IPS-18c (cell line): Measurements from ENCODE around the gene ZNF618.
"Not testable (repeated sequence)": the region's sequence is repeated elsewhere in the genome, so short reads cannot be mapped to it uniquely, and the experiment has no call there.

Source experiments
- H3K4me3 ChIP-seq: 2 replicates; pipeline ENCODE4 v1.7.0; 2013; ENCODE audit warnings: low read depth, mild to moderate bottlenecking, low read length, moderate library complexity; ENCODE audit not compliant: insufficient read depth
- H3K9me3 ChIP-seq: one replicate; pipeline ENCODE4 v1.6.1; 2013; ENCODE audit warnings: mild to moderate bottlenecking, low read length, moderate library complexity; ENCODE audit not compliant: control insufficient read depth, insufficient read depth

The ZNF618 gene

DNA sequence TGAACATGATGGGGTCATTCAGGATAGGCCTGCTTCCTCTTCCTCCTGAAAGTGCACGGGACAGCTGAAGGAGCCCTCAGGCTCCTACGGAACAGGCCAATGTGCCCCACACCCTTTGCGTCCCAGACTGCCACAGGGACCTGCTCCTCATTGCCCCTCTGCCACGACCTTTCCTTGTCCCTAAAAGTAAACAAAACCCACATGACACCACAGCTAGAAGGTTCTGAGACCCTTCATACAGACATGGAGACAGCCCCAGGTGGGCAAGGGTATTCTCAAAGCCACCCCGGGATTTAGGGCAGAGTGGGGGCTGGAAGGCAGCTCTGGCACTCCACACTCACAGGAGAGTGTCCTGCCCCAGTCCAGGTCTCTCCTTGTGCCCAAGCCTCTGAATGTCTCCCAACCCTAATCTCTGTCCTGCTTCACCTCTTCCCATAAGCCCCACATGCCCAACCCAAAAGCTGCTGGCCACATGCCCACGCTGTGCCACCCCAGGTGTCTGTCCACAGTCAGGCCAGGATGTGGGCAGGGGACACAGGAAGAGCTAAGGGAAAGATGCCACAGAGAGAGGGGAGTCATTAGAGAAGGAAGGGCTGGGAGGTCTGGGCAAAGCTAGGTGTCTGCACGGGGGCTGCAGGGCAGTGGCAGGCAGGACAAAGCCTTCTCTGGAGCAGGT, 201.2 kb downstream of the ZNF618 start:
- Histone ChIP-seq H3K4me3 (no peak overlapping the region), H3K9me3 (no peaks in the 10 kb centered on the region)

GRCh38 chr9:114078021-114078780, 202.1 kb downstream of the ZNF618 start, which contains the start of gene AMBP:
Gene AMBP (minus strand): TSS chr9:114078300. CDS start chr9:114078209, 91 bp downstream.
- H3K9me3 ChIP-seq: no peaks in the 10 kb centered on the region
- no peak within 1 kb of the TSS; the same call in 1 of the 2 replicates for H3K4me3 ChIP-seq

DNA sequence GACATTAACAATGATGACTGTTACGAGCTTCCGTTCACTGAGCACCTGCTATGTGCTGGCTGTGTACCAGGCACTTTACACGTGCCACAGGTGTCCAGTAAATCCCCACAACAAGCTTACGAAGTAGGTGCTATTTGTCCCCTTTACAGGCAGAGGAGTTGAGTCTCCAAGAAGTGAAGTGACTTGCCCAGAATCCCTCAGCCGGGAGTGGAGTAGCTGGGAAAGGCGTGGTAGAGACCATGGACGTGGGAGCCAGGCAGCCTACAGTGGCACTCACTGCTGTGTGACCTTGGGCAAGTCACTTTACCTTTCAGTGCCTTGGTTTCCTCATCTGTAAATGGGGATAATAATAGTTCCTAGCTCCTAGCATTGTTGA, 202.7 kb downstream of the ZNF618 start:
- Histone ChIP-seq H3K4me3 (no peak overlapping the region), H3K9me3 (no peaks in the 10 kb centered on the region)

DNA sequence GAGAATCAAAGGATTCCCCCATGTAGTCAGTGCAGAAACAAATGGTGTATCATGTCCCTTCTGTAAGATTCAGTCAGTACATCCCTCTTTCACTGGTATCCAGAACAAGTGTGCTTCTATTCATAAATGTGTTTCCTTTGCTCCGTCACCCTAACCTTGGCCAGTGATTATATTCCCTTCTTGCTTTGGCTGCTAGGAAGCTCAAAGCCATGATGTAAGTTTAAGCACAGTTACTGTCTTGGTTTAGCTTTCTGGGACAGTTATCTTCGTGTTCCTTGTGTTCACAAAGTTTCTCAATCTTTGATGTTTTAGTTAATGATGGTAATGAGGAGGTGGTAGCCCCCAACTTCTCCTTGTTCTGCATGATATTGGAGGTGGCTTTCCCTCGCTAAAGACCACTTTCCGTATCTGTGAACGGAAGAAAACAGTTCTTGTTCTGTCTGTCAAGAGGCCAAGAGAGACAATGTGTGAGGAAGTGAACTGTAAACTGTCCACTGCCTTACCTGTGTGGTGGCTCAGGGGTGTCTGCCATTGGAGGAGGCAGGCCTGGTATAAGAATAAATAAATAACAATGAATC, 204.2 kb downstream of the ZNF618 start:
- Histone ChIP-seq H3K4me3 (no peak overlapping the region), H3K9me3 (no peaks in the 10 kb centered on the region)

DNA sequence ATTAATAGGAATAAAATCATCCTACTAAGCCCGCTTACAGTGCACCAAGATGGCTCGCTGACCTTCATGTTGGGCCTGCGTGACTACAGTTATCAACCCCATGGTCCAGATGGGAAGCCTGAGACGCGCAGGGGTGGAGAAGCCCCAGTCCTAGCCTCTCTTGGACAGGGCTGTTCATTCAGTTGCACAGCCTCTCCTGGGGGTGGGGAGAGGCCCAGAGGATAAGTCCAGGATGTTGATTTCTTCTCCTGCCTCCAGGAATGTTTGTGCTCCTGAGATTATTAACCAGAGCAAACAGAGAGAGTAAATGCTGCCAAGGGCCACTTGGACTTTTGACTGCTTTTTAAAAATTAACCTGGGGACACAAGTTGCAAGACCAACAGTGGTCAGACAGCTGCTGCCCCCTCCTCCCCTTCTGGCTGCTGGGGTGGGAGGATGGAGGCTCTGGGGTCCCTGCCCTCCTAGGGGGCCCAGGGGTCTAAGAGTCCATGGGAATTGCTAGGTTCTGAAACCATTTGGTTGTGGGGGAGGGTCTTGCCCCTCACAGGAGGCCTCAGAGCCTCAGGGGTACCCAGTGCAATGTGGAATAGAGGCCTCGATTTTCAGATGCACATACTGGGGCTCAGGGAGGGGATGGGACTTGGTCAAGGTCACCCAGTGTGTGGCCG, 204.8 kb downstream of the ZNF618 start:
- no peaks in the 10 kb centered on the region for H3K9me3 ChIP-seq
- H3K4me3 ChIP-seq: no peak overlapping the region

DNA sequence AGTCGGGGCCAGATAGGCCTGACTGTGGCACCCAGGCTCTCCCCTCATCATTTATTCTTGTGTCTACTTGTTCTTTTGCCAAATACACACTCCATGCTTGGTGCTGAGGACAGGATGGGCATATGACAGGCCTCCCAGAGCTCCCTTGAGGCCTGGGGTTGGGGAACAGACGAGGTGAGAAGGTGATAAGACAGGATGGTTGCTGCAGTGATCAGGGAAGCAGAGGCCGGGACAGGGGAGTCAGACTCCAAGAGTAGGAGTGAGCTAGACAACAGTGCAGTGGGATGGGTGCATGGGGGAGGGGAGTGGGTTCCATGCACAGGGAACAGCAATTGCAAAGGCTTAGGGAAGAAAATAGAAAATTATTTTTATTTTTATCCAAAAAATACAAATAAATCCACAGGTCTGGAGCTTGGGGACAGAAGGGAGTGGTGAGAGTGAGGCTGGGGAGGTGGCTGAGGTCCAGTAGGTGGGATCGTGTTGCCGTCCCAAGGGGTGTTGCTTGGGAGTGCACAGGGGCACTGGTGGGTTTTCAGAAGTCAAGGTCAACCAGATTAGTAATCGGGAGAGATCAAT, 205.4 kb downstream of the ZNF618 start:
- Histone ChIP-seq H3K9me3 (no peaks in the 10 kb centered on the region), H3K4me3 (no peak overlapping the region)

DNA sequence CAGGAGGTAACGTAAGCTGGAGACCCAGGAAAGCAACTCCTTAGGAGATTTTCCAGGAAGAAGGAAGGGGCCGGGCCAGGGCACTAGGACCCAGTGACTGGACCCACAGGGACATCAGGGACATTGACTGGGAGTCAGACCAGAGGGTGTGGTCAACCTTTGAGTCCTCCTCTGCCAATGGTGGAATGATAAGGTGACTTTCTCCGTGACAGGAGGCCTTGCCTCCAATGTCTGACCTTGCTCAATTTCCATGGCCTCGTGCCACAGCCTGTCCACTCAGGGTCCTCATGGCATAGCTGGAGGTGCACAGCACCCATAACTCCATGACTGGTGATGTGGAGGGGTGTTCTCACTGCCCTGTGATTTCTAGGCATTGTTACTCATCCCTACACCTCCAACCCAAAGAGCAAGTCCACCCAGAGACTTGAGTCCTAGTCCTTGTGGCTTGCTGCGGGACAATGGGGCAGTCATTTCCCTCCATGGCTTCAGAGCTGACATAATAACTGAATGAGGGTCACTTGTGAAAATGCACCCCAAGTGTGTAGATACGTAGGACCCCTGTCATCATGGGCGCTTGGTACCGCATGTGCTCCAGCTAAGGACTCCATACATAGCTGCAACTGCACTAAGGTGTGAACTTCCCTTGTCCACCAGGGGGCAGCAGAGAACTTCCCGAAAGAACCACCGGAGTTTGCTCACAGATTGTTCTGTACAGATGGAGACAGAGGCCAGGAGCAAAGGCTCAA, 206.1 kb downstream of the ZNF618 start:
- H3K9me3 ChIP-seq: no peaks in the 10 kb centered on the region
- H3K4me3 ChIP-seq: no peak overlapping the region

DNA sequence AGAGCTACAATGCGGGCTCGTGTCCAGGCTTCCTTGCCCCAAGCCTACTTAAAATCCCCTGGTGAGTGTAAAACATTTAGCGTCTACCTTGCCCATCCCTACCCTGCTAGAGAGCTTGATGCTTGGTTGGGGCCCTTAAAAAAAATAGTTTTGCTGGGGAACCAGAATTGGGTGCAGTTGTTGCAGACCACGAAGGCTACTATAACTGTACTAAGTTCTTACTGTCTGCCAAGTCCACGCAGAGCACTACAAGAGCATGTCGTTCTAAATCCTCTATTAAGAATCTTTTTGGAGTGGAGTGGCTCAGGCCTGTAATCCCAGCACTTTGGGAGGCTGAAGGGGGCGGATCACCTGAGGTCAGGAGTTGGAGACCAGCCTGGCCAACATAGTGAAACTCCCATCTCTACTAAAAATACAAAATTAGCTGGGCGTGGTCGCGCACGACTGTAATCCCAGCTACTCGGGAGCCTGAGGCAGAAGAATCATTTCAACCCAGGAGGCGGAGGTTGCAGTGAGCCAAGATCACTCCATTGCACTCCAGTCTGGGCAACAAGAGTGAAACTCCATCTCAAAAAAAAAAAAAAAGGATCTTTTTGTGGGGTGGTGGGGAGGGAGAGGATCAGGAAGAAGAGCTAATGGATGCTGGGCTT, 206.8 kb downstream of the ZNF618 start:
- not testable (repeated sequence) for H3K4me3 ChIP-seq, H3K9me3 ChIP-seq

DNA sequence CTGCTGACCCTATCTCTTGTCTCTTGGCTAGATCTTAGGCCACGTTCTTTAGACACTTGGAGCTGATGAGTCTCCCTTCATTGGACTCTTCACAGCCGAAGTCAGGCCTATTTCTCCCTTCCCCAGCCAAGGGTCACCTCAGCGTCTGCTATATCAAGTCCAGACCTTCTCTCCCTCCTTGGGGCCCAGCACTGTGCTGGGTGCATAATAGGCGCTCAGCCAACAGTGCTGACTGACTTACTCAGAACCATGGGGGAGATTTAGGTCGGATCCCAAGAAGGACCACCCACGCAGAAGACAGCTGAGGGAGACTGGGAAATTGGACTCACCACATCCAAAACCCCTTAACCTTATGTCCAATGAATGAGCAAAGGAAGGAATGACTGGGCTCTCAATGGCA, 207.6 kb downstream of the ZNF618 start:
- Histone ChIP-seq H3K4me3 (no peak overlapping the region), H3K9me3 (no peaks in the 10 kb centered on the region)

GRCh38 chr9:114084282-114085073, 208.4 kb downstream of the ZNF618 start:
- no peak overlapping the region for H3K4me3 ChIP-seq
- H3K9me3 ChIP-seq: no peaks in the 10 kb centered on the region

- Histone ChIP-seq H3K4me3 (no peak overlapping the region), H3K9me3 (no peaks in the 10 kb centered on the region)
These were observed 209.3 kb downstream of the ZNF618 start for GRCh38 chr9:114085387-114085789.

GRCh38 chr9:114086009-114086408, 209.9 kb downstream of the ZNF618 start:
- Histone ChIP-seq H3K9me3 (no peaks in the 10 kb centered on the region), H3K4me3 (no peak overlapping the region)

DNA sequence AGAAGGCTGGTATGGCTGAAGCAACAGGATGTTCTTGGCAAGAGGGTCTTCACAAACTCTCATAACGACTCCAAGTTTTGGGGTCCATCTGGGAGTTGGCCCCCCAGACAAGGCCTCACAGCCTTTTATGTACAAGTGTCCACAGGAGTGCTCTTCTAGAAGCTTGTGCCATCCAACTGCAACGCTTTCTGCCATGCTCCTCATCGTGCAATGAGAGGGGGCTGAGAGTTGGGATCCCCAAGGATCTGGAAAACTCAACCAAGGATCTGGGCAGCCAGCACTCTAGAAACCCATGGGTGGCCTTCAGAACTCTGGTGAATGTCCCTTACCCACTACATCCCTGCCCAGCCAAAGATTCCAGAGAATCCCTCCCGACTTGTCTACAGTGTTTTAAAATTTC, 210.5 kb downstream of the ZNF618 start:
- Histone ChIP-seq H3K4me3 (no peak overlapping the region), H3K9me3 (no peaks in the 10 kb centered on the region)

GRCh38 chr9:114087721-114088120, 211.6 kb downstream of the ZNF618 start:
- Histone ChIP-seq H3K4me3 (no peak overlapping the region), H3K9me3 (no peaks in the 10 kb centered on the region)

GRCh38 chr9:114088571-114089170, 212.6 kb downstream of the ZNF618 start:
- H3K9me3 ChIP-seq: no peaks in the 10 kb centered on the region
- H3K4me3 ChIP-seq: no peak overlapping the region
